ENCODE data around the gene MTMR3.
A peak's percentile ranks its signal among the peaks of the same experiment; 100 is the strongest.

Gene MTMR3

DNA sequence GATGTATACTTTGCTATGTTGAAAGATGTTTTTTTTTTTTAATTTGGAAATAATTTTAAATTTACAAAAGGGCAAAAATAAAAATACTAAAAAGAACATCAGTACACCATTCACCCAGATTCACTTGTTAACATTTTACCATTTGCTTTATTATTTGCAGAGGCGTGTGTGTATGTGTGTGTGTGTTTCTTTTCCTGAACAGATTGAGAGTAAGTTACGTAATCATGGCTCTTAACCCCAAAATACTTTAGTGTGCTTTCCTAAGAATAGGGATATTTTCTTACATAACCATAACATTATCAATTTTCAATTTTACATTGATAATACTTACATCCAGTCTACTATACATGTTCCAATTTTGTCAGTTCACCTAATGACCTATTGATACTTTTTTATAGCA, 105.7 kb downstream of the MTMR3 start:
- H3K9ac ChIP-seq: no peak overlapping the region
- no peak overlapping the region for H3K27ac ChIP-seq
- no peaks in the 10 kb centered on the region for H3K27me3 ChIP-seq
- peak in 1 of 11 experiments; percentile 42; a peak in 2 of 22 replicates for TF ChIP-seq Cebpa-rat (IDR thresholded peaks at IDR 0.05)
- peaks cover 0 to 43% (median 6%) of the 10 kb centered on the region in 11 experiments; a peak in 8 of 22 replicates for H4K20me1 ChIP-seq
- peaks cover 45 to 99% (median 80%) of the 10 kb centered on the region in 11 experiments for H3K36me3 ChIP-seq
- no peaks in the 10 kb centered on the region for H3K9me3 ChIP-seq (replicated peaks in 1 of 11)
- peaks cover 0 to 18% (median 0%) of the 10 kb centered on the region in 10 experiments; a peak in 6 of 20 replicates for H3K4me1 ChIP-seq
- H3K4me2 ChIP-seq: no peak overlapping the region
- no peak overlapping the region for H3K4me3 ChIP-seq

DNA sequence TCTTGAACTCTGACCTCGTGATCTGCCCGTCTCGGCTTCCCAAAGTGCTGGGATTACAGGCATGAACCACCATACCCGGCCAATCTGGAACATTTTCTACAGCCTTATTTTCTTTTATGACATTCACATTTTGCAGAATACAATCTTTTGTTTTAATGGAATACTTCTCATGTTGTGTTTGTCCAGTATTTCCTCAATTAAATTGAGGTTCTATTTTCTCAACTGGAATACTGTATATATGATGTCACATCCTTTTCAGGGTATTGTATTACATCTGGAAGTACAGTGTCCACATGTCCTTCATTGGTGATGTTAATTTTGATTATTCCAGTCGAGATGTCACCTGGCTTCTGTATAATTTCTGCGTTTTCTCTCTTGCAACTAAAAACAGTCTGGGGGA, 106.5 kb downstream of the MTMR3 start:
- Histone ChIP-seq H3K4me1 (peaks cover 0 to 18% (median 0%) of the 10 kb centered on the region in 10 experiments; a peak in 6 of 20 replicates), H3K4me2 (no peak overlapping the region), H3K9ac (no peak overlapping the region), H3K9me3 (replicated peaks in 1 of 11) (no peaks in the 10 kb centered on the region), H3K27ac (no peak overlapping the region), H4K20me1 (peaks cover 0 to 40% (median 6%) of the 10 kb centered on the region in 11 experiments; a peak in 9 of 22 replicates), H3K36me3 (peaks cover 47 to 99% (median 80%) of the 10 kb centered on the region in 11 experiments), H3K27me3 (no peaks in the 10 kb centered on the region), H3K4me3 (no peak overlapping the region)
- no peak for TF ChIP-seq Cebpa-rat (IDR thresholded peaks at IDR 0.05)

- no peak overlapping the region for H3K27ac ChIP-seq
- peaks cover 0 to 12% (median 9%) of the 10 kb centered on the region in 10 experiments; a peak in 15 of 20 replicates for H3K4me1 ChIP-seq
- H3K4me2 ChIP-seq: no peak overlapping the region
- peaks cover 47 to 93% (median 62%) of the 10 kb centered on the region in 11 experiments for H3K36me3 ChIP-seq
- no peak overlapping the region for H3K4me3 ChIP-seq
- TF ChIP-seq Cebpa-rat (IDR thresholded peaks at IDR 0.05): no peak
- no peaks in the 10 kb centered on the region for H3K27me3 ChIP-seq
- peaks cover 0 to 39% (median 7%) of the 10 kb centered on the region in 11 experiments; a peak in 9 of 22 replicates for H4K20me1 ChIP-seq
- no peaks in the 10 kb centered on the region for H3K9me3 ChIP-seq (replicated peaks in 1 of 11)
- H3K9ac ChIP-seq: no peak overlapping the region
These were observed 109.6 kb downstream of the MTMR3 start for GRCh38 chr22:29992341-29993275.

DNA sequence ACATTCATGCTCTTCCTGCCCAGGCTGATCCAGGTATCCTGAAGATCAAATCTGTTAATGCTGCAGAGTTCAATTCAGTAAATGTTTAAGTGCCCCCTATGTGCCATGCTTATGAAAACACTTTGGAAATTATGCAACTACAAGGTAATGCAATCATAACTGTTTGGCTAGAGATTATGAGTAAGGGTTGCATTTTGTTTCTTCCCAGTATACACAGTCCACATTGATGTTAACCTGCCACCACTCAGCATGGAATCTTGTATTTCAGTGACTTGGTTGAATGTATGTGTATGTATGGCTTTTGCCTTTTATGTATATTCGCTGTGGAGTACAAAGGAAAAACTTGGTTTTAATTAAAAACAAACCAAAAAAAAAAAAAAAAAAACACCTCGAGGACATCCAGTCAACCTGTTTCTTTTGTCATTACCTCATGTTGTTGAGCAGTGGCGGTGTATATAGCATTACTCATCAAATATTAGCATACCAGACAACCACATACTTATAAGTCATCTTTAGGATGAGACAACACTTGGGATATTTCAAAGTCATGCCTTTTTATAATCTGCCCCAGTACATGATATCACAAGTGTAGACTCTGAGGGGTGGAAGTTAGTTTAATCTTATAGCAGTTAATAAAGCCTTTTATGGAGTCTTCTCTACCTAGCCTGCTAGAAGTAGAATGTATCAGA, 111.2 kb downstream of the MTMR3 start:
- H3K36me3 ChIP-seq: peaks cover 35 to 88% (median 48%) of the 10 kb centered on the region in 11 experiments
- no peaks in the 10 kb centered on the region for H3K27me3 ChIP-seq
- H4K20me1 ChIP-seq: peaks cover 0 to 39% (median 15%) of the 10 kb centered on the region in 11 experiments; a peak in 12 of 22 replicates
- no peak overlapping the region for H3K4me3 ChIP-seq
- no peak overlapping the region for H3K4me2 ChIP-seq
- H3K9ac ChIP-seq: no peak overlapping the region
- H3K4me1 ChIP-seq: peaks cover 0 to 27% (median 24%) of the 10 kb centered on the region in 10 experiments; a peak in 13 of 20 replicates
- H3K9me3 ChIP-seq (replicated peaks in 1 of 11): no peaks in the 10 kb centered on the region
- H3K27ac ChIP-seq: no peak overlapping the region
- TF ChIP-seq Cebpa-rat (IDR thresholded peaks at IDR 0.05): no peak

- no peak for TF ChIP-seq Cebpa-rat (IDR thresholded peaks at IDR 0.05)
- H3K4me2 ChIP-seq: no peak overlapping the region
- no peak overlapping the region for H3K4me3 ChIP-seq
- no peak overlapping the region for H3K9ac ChIP-seq
- no peaks in the 10 kb centered on the region for H3K27me3 ChIP-seq
- H3K27ac ChIP-seq: no peak overlapping the region
- peaks cover 0 to 35% (median 31%) of the 10 kb centered on the region in 10 experiments; a peak in 13 of 20 replicates for H3K4me1 ChIP-seq
- H4K20me1 ChIP-seq: peaks cover 0 to 39% (median 15%) of the 10 kb centered on the region in 11 experiments; a peak in 12 of 22 replicates
- H3K9me3 ChIP-seq (replicated peaks in 1 of 11): no peaks in the 10 kb centered on the region
- peaks cover 28 to 88% (median 42%) of the 10 kb centered on the region in 11 experiments for H3K36me3 ChIP-seq
These were observed 112.0 kb downstream of the MTMR3 start for GRCh38 chr22:29994943-29995342.

- no peak overlapping the region for H3K27ac ChIP-seq
- no peaks in the 10 kb centered on the region for H3K27me3 ChIP-seq
- peak overlapping the region in 5 of 11 experiments; percentile 6 to 63 (median 33); a peak in 6 of 22 replicates for H3K4me2 ChIP-seq
- H4K20me1 ChIP-seq: peaks cover 0 to 39% (median 15%) of the 10 kb centered on the region in 11 experiments; a peak in 12 of 22 replicates
- H3K36me3 ChIP-seq: peaks cover 18 to 88% (median 32%) of the 10 kb centered on the region in 11 experiments; a peak in 21 of 22 replicates
- H3K4me1 ChIP-seq: peaks cover 0 to 51% (median 37%) of the 10 kb centered on the region in 10 experiments; a peak in 13 of 20 replicates
- no peaks in the 10 kb centered on the region for H3K9me3 ChIP-seq (replicated peaks in 1 of 11)
- TF ChIP-seq Cebpa-rat (IDR thresholded peaks at IDR 0.05): no peak
- H3K9ac ChIP-seq: no peak overlapping the region
- H3K4me3 ChIP-seq: no peak overlapping the region
These were observed 114.1 kb downstream of the MTMR3 start for GRCh38 chr22:29997107-29997506.

- H3K27me3 ChIP-seq: no peaks in the 10 kb centered on the region
- no peaks in the 10 kb centered on the region for H3K9me3 ChIP-seq (replicated peaks in 1 of 11)
- peaks cover 0 to 39% (median 15%) of the 10 kb centered on the region in 11 experiments; a peak in 11 of 22 replicates for H4K20me1 ChIP-seq
- H3K27ac ChIP-seq: no peak overlapping the region
- no peak overlapping the region for H3K9ac ChIP-seq
- no peak for TF ChIP-seq Cebpa-rat (IDR thresholded peaks at IDR 0.05)
- H3K4me3 ChIP-seq: no peak overlapping the region
- H3K4me2 ChIP-seq: peak overlapping the region in 6 of 11 experiments; percentile 17 to 63 (median 53); a peak in 7 of 22 replicates
- H3K36me3 ChIP-seq: peaks cover 18 to 88% (median 32%) of the 10 kb centered on the region in 11 experiments; a peak in 21 of 22 replicates
- H3K4me1 ChIP-seq: peaks cover 0 to 51% (median 37%) of the 10 kb centered on the region in 10 experiments; a peak in 13 of 20 replicates
These were observed 114.5 kb downstream of the MTMR3 start for GRCh38 chr22:29997516-29997915.

- no peak overlapping the region for H3K4me3 ChIP-seq
- H3K9ac ChIP-seq: no peak overlapping the region
- H3K4me2 ChIP-seq: peak overlapping the region in 8 of 11 experiments; percentile 25 to 63 (median 50); a peak in 15 of 22 replicates
- peaks cover 0 to 51% (median 37%) of the 10 kb centered on the region in 10 experiments; a peak in 13 of 20 replicates for H3K4me1 ChIP-seq
- no peaks in the 10 kb centered on the region for H3K9me3 ChIP-seq (replicated peaks in 1 of 11)
- no peak overlapping the region for H3K27ac ChIP-seq
- no peak for TF ChIP-seq Cebpa-rat (IDR thresholded peaks at IDR 0.05)
- peaks cover 18 to 88% (median 36%) of the 10 kb centered on the region in 11 experiments for H3K36me3 ChIP-seq
- peaks cover 0 to 51% (median 15%) of the 10 kb centered on the region in 11 experiments; a peak in 12 of 22 replicates for H4K20me1 ChIP-seq
- H3K27me3 ChIP-seq: no peaks in the 10 kb centered on the region
These were observed 115.8 kb downstream of the MTMR3 start for GRCh38 chr22:29998627-29999384.
